ENCODE data around the gene TOM1L2. TPM values are rescaled to one million over a fixed set of nuclear protein-coding genes. Genes with fewer than 3 reads are reported as not detected.

The TOM1L2 gene
- total RNA-seq, 3 donors from 2014 or later (not counting 1 experiment from before 2014, with no cell fraction given) = 35.7 to 43.2 (median 35.7) TPM

GRCh38 chr17:17919169-17920107 is 52.8 kb downstream of the TOM1L2 start:
- H3K4me3 Mint-ChIP-seq = no peak overlapping the region
- Histone ChIP-seq H3K9me3 (ENCODE audit: control insufficient read depth, insufficient read depth, low read length) (no peaks in the 10 kb centered on the region), H3K27ac (ENCODE audit: low read length) (no peak overlapping the region), H3K36me3 (ENCODE audit: control insufficient read depth, insufficient read depth, low read length) (no peaks in the 10 kb centered on the region), H3K4me1 (ENCODE audit: control insufficient read depth, insufficient read depth, low read length) (no peaks in the 10 kb centered on the region), H3K4me3 (ENCODE audit: low read length) (no peak overlapping the region), H3K27me3 (ENCODE audit: control insufficient read depth, insufficient read depth, low read length) (no peaks in the 10 kb centered on the region)
- peak; percentile 26 to 81 for DNase-seq
- TF ChIP-seq, protein P1, sequence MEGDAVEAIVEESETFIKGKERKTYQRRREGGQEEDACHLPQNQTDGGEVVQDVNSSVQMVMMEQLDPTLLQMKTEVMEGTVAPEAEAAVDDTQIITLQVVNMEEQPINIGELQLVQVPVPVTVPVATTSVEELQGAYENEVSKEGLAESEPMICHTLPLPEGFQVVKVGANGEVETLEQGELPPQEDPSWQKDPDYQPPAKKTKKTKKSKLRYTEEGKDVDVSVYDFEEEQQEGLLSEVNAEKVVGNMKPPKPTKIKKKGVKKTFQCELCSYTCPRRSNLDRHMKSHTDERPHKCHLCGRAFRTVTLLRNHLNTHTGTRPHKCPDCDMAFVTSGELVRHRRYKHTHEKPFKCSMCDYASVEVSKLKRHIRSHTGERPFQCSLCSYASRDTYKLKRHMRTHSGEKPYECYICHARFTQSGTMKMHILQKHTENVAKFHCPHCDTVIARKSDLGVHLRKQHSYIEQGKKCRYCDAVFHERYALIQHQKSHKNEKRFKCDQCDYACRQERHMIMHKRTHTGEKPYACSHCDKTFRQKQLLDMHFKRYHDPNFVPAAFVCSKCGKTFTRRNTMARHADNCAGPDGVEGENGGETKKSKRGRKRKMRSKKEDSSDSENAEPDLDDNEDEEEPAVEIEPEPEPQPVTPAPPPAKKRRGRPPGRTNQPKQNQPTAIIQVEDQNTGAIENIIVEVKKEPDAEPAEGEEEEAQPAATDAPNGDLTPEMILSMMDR (IDR thresholded peaks at IDR 0.05) = peak; percentile 54
- no peak overlapping the region for H3K27ac Mint-ChIP-seq
- WGBS (ENCODE audit: insufficient coverage) = 30% methylated on average over 3 of the region's 5 CpGs
- no peaks in the 10 kb centered on the region for H3K9me3 Mint-ChIP-seq
- no peaks in the 10 kb centered on the region for H3K36me3 Mint-ChIP-seq
- intact Hi-C loops (cut with micrococcal nuclease) = loop anchor here (1.0 kb wide), 1 partner anchor 238 kb away; the partner anchor contains the start of gene RAI1
- H3K4me1 Mint-ChIP-seq = peaks cover 24 to 29% of the 10 kb centered on the region in 2 donors
- no peaks in the 10 kb centered on the region for H3K27me3 Mint-ChIP-seq (ENCODE audit: low read depth in 2 of 2)
- peak; percentile 70 to 86 (median 72) for ATAC-seq

DNA sequence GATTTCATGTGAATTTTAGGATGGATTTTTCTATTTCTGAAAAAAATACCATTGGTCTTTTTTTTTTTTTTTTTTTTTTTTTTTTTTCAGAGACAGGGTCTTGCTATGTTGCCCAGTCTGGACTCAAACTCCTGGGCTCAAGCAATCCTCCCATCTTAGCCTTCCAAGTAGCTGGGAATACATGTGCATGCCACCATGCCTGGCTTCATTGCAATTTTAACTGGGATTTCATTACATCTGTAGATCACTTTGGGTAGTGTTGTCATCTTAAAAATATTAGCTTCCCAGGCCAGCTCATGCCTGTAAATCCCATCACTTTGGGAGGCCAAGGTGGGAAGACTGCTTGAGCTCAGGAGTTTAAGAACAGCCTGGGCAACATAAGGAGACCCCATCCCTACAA is 54.8 kb downstream of the TOM1L2 start:
- H3K27me3 Mint-ChIP-seq (ENCODE audit: low read depth in 2 of 2) = no peaks in the 10 kb centered on the region
- Histone ChIP-seq H3K4me1 (ENCODE audit: control insufficient read depth, insufficient read depth, low read length) (no peaks in the 10 kb centered on the region), H3K27me3 (ENCODE audit: control insufficient read depth, insufficient read depth, low read length) (no peaks in the 10 kb centered on the region), H3K4me3 (ENCODE audit: low read length) (no peak overlapping the region), H3K27ac (ENCODE audit: low read length) (no peak overlapping the region), H3K36me3 (ENCODE audit: control insufficient read depth, insufficient read depth, low read length) (no peaks in the 10 kb centered on the region), H3K9me3 (ENCODE audit: control insufficient read depth, insufficient read depth, low read length) (no peaks in the 10 kb centered on the region)
- H3K4me1 Mint-ChIP-seq = peaks cover 30 to 33% of the 10 kb centered on the region in 2 donors
- no peaks in the 10 kb centered on the region for H3K9me3 Mint-ChIP-seq
- TF ChIP-seq, protein P1 (IDR thresholded peaks at IDR 0.05) = no peak
- DNase-seq = no peak
- no peaks in the 10 kb centered on the region for H3K36me3 Mint-ChIP-seq
- H3K4me3 Mint-ChIP-seq = no peak overlapping the region
- H3K27ac Mint-ChIP-seq = no peak overlapping the region
- ATAC-seq = no peak
- intact Hi-C loops (cut with micrococcal nuclease) = no loop called here

- no peaks in the 10 kb centered on the region for H3K27me3 Mint-ChIP-seq (ENCODE audit: low read depth in 2 of 2)
- Histone ChIP-seq H3K27ac (ENCODE audit: low read length) (no peak overlapping the region), H3K4me3 (ENCODE audit: low read length) (no peak overlapping the region), H3K27me3 (ENCODE audit: control insufficient read depth, insufficient read depth, low read length) (no peaks in the 10 kb centered on the region), H3K9me3 (ENCODE audit: control insufficient read depth, insufficient read depth, low read length) (no peaks in the 10 kb centered on the region), H3K4me1 (ENCODE audit: control insufficient read depth, insufficient read depth, low read length) (no peaks in the 10 kb centered on the region), H3K36me3 (ENCODE audit: control insufficient read depth, insufficient read depth, low read length) (no peaks in the 10 kb centered on the region)
- no peak overlapping the region for H3K4me3 Mint-ChIP-seq
- ATAC-seq = no peak
- intact Hi-C loops (cut with micrococcal nuclease) = no loop called here
- peaks cover 13 to 16% of the 10 kb centered on the region in 2 donors for H3K4me1 Mint-ChIP-seq
- TF ChIP-seq, protein P1 (IDR thresholded peaks at IDR 0.05) = no peak
- no peaks in the 10 kb centered on the region for H3K9me3 Mint-ChIP-seq
- no peak for DNase-seq
- no peaks in the 10 kb centered on the region for H3K36me3 Mint-ChIP-seq
- H3K27ac Mint-ChIP-seq = no peak overlapping the region
Observed at GRCh38 chr17:17915183-17915582, 57.0 kb downstream of the TOM1L2 start.

All from natural killer cell (primary cell).